CD4-positive, alpha-beta T cell (primary cell): ENCODE data around the gene DCDC2. TPM values are rescaled to one million over a fixed set of nuclear protein-coding genes. Genes with fewer than 3 reads are reported as not detected.
"Not testable (repeated sequence)": the region's sequence is repeated elsewhere in the genome, so short reads cannot be mapped to it uniquely, and the experiment has no call there.

Experiments
- ATAC-seq: fragments of 200-7000 bp; cut with Tn5 transposase; one replicate; pipeline ENCODE4 v1.10.0; 2022; ENCODE audit warnings: mild to moderate bottlenecking; ENCODE audit not compliant: poor library complexity
- CTCF ChIA-PET: fragments of 350-600 bp; sonication (Branson Sonifier 250); formaldehyde crosslinking; loops from one replicate; lab custom pipeline; 2021; ENCODE audit warnings: antibody characterized with exemption, inconsistent platforms; lab: Charles Lee
- POLR2A ChIA-PET: fragments of 350-600 bp; sonication (Branson Sonifier 250); formaldehyde crosslinking; loops from one replicate; lab custom pipeline; 2021; ENCODE audit warnings: antibody characterized with exemption, inconsistent platforms; lab: Charles Lee
- DNase-seq, 14 experiments: peaks; one replicate each; pipeline ENCODE4 v3.0.0-alpha.2; 2013 to 2020; ENCODE audit warnings: mixed read lengths in 2 of 14
- H3K27ac ChIP-seq, 2 donors: one replicate each; pipeline versions ENCODE4 v1.5.1 to v1.7.0; 2013; ENCODE audit warnings: low read length in 2 of 2, low read depth in 1 of 2, mild to moderate bottlenecking in 1 of 2
- H3K27me3 ChIP-seq, 2 experiments: 1 replicate in 1 of 2; 2 replicates in 1 of 2; pipeline versions ENCODE4 v1.6.1 to v1.7.0; 2013; ENCODE audit warnings: low read length in 2 of 2, control low read depth in 1 of 2, mild to moderate bottlenecking in 1 of 2, moderate library complexity in 1 of 2; ENCODE audit not compliant: insufficient read depth in 2 of 2, control insufficient read depth in 1 of 2
- H3K36me3 ChIP-seq: one replicate; pipeline ENCODE4 v1.6.1; 2013; ENCODE audit warnings: low read length, control low read depth; ENCODE audit not compliant: insufficient read depth
- H3K4me1 ChIP-seq: one replicate; pipeline ENCODE4 v1.6.1; 2013; ENCODE audit warnings: low read length, control low read depth; ENCODE audit not compliant: insufficient read depth
- H3K4me3 ChIP-seq: one replicate; pipeline ENCODE4 v1.5.1; 2013; ENCODE audit warnings: mild to moderate bottlenecking, low read length, moderate library complexity
- H3K9me3 ChIP-seq, 2 experiments: 1 replicate in 1 of 2; 2 replicates in 1 of 2; pipeline versions ENCODE4 v1.6.1 to v1.7.0; 2013; ENCODE audit warnings: low read length in 2 of 2, mild to moderate bottlenecking in 2 of 2, control low read depth in 1 of 2, moderate library complexity in 1 of 2; ENCODE audit not compliant: control insufficient read depth in 1 of 2, insufficient read depth in 1 of 2
- H3K27ac Mint-ChIP-seq: one replicate; pipeline ENCODE4 v1.8.0; 2020; ENCODE audit warnings: mixed read lengths
- H3K27me3 Mint-ChIP-seq: one replicate; pipeline ENCODE4 v1.8.0; 2021; ENCODE audit warnings: mixed read lengths
- H3K36me3 Mint-ChIP-seq: one replicate; pipeline ENCODE4 v1.8.0; 2021; ENCODE audit warnings: low read depth, mixed read lengths
- H3K4me1 Mint-ChIP-seq: one replicate; pipeline ENCODE4 v1.8.0; 2021; ENCODE audit warnings: low read depth, mixed read lengths
- H3K4me3 Mint-ChIP-seq: one replicate; pipeline ENCODE4 v1.8.0; 2020; ENCODE audit warnings: mild to moderate bottlenecking, mixed read lengths
- H3K9me3 Mint-ChIP-seq: one replicate; pipeline ENCODE4 v1.8.0; 2020; ENCODE audit warnings: mixed read lengths
- intact Hi-C, 2 experiments: fragments of 100-400 bp; cut with DNase I in 1 of 2; cut with micrococcal nuclease in 1 of 2; formaldehyde crosslinking; loops; one replicate each; pipeline versions ENCODE4 v1.15.1 to v1.9.0; 2023 to 2025; cut with DNase I, micrococcal nuclease
- total RNA-seq, 174 experiments: library from RNA in 2 of 174; stranded (reverse) in 2 of 174; gene quantifications; one replicate each; pipeline ENCODE4 v1.2.3 and lab custom pipeline; 2021 to 2026
- TF ChIP-seq, protein P1 (sequence below): fragments of 200-600 bp; IDR thresholded peaks from one replicate; pipeline ENCODE4 v1.8.0; 2022; ENCODE audit warnings: antibody characterized with exemption, mild to moderate bottlenecking

The DCDC2 gene
- total RNA-seq, 2 experiments from 2014 or later = 0.05 TPM; not detected in 1

DNA sequence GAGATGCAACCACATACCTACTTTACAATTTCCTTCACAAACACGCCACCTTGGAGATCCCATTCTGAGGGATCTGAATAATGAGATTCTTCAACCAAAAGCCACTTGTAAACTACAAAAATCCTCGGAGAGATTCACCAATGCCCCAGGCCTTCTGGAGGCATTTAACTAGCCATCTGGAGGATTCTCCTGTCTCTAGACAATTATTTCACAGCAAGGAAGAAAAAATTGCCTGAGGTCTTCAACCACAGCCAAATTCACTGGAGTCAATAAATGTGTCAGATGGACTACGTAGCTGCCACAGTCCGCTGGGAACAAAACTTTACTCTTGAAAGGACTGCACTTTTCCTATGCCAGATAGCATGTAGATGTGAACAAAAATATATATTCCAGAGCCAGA is 19.0 kb upstream of the DCDC2 start:
- peaks cover 18% of the 10 kb centered on the region for H3K27me3 Mint-ChIP-seq
- no peak for ATAC-seq
- ChIA-PET CTCF (no interaction called here), POLR2A (no interaction called here)
- Histone ChIP-seq H3K27ac (no peak overlapping the region), H3K9me3 (no peaks in the 10 kb centered on the region), H3K4me1 (no peaks in the 10 kb centered on the region), H3K36me3 (no peaks in the 10 kb centered on the region), H3K27me3 (no peaks in the 10 kb centered on the region), H3K4me3 (no peak overlapping the region)
- no peak for DNase-seq
- H3K4me1 Mint-ChIP-seq = no peaks in the 10 kb centered on the region
- intact Hi-C loops = no loop called here
- H3K27ac Mint-ChIP-seq = no peak overlapping the region
- H3K9me3 Mint-ChIP-seq = no peaks in the 10 kb centered on the region
- no peaks in the 10 kb centered on the region for H3K36me3 Mint-ChIP-seq
- TF ChIP-seq, protein P1, sequence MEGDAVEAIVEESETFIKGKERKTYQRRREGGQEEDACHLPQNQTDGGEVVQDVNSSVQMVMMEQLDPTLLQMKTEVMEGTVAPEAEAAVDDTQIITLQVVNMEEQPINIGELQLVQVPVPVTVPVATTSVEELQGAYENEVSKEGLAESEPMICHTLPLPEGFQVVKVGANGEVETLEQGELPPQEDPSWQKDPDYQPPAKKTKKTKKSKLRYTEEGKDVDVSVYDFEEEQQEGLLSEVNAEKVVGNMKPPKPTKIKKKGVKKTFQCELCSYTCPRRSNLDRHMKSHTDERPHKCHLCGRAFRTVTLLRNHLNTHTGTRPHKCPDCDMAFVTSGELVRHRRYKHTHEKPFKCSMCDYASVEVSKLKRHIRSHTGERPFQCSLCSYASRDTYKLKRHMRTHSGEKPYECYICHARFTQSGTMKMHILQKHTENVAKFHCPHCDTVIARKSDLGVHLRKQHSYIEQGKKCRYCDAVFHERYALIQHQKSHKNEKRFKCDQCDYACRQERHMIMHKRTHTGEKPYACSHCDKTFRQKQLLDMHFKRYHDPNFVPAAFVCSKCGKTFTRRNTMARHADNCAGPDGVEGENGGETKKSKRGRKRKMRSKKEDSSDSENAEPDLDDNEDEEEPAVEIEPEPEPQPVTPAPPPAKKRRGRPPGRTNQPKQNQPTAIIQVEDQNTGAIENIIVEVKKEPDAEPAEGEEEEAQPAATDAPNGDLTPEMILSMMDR = no peak
- no peak overlapping the region for H3K4me3 Mint-ChIP-seq

- H3K36me3 ChIP-seq = no peaks in the 10 kb centered on the region
- Mint-ChIP-seq H3K36me3 (no peaks in the 10 kb centered on the region), H3K9me3 (no peaks in the 10 kb centered on the region), H3K27me3 (peaks cover 25% of the 10 kb centered on the region), H3K4me3 (no peak overlapping the region), H3K4me1 (no peaks in the 10 kb centered on the region), H3K27ac (no peak overlapping the region)
- ATAC-seq (no peak), DNase-seq (no peak)
- no peak overlapping the region for H3K27ac ChIP-seq
- POLR2A ChIA-PET = no interaction called here
- H3K4me3 ChIP-seq = no peak overlapping the region
- intact Hi-C loops = no loop called here
- no peaks in the 10 kb centered on the region for H3K4me1 ChIP-seq
- H3K27me3 ChIP-seq = no peaks in the 10 kb centered on the region
- H3K9me3 ChIP-seq = no peaks in the 10 kb centered on the region
- TF ChIP-seq, protein P1 = no peak
- CTCF ChIA-PET = no interaction called here
These were observed 16.8 kb upstream of the DCDC2 start for GRCh38 chr6:24374612-24375011.

DNA sequence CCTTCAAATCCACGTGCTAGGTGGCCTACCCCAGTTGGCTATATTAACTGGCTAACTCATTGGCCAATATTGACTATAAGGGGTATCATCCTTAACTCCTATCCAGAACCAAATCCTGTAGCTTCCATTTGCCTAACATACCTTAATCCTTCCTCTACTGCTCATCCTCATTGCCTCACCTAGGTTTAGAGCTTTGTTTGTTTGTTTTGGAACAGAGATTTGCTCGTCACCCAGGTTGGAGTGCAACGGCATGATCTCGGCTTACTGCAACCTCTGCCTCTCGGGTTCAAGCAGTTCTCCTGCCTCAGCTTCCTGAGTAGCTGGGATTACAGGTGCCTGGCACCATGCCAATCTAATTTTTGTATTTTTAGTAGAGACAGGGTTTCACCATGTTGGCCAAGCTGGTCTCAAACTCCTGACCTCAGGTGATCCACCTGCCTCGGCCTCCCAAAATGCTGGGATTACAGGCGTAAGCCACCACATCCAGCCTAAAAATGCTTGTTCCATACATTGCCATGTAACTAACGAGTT is 7.3 kb upstream of the DCDC2 start:
- POLR2A ChIA-PET, ATAC-seq, H3K27me3 ChIP-seq, H3K36me3 Mint-ChIP-seq, H3K4me3 Mint-ChIP-seq, H3K27ac Mint-ChIP-seq, H3K9me3 Mint-ChIP-seq, H3K27ac ChIP-seq, H3K36me3 ChIP-seq, H3K9me3 ChIP-seq, H3K4me1 ChIP-seq, intact Hi-C loops, DNase-seq, H3K4me3 ChIP-seq, H3K4me1 Mint-ChIP-seq, CTCF ChIA-PET: not testable (repeated sequence)
- peaks cover 41% of the 10 kb centered on the region for H3K27me3 Mint-ChIP-seq

GRCh38 chr6:24362363-24362762 is 4.5 kb upstream of the DCDC2 start:
- H3K9me3 Mint-ChIP-seq = not testable (repeated sequence)

More at GRCh38 chr6:24362363-24362762, 4.5 kb upstream of the DCDC2 start:
- intact Hi-C loops, H3K27ac ChIP-seq, H3K4me3 ChIP-seq, H3K36me3 Mint-ChIP-seq, CTCF ChIA-PET, H3K27me3 ChIP-seq, H3K4me3 Mint-ChIP-seq, POLR2A ChIA-PET, ATAC-seq, H3K27ac Mint-ChIP-seq, DNase-seq, H3K9me3 ChIP-seq, H3K36me3 ChIP-seq: not testable (repeated sequence)
- Mint-ChIP-seq H3K4me1 (peaks cover 24% of the 10 kb centered on the region), H3K27me3 (peaks cover 21% of the 10 kb centered on the region)
- H3K4me1 ChIP-seq = peaks cover 21% of the 10 kb centered on the region
